Parathyroid adenoma (tissue), 2 donors: ENCODE data around the gene ASIC3.

Experiments
- H2AFZ ChIP-seq: fragments of 300-600 bp; sonication (generic); one replicate; pipeline ENCODE4 v1.7.0; 2017; ENCODE audit warnings: antibody characterized with exemption, mild to moderate bottlenecking
- H3K27ac ChIP-seq: fragments of 300-600 bp; sonication (generic); one replicate; pipeline ENCODE4 v1.7.0; 2017
- H3K27me3 ChIP-seq: fragments of 300-600 bp; sonication (generic); one replicate; pipeline ENCODE4 v1.7.0; 2017; ENCODE audit warnings: low read length; ENCODE audit not compliant: control insufficient read depth, insufficient read depth
- H3K36me3 ChIP-seq: fragments of 300-600 bp; sonication (generic); one replicate; pipeline ENCODE4 v1.7.0; 2017; ENCODE audit warnings: low read length; ENCODE audit not compliant: control insufficient read depth, insufficient read depth
- H3K4me1 ChIP-seq: fragments of 300-600 bp; sonication (generic); one replicate; pipeline ENCODE4 v1.7.0; 2017; ENCODE audit warnings: control low read depth
- H3K4me2 ChIP-seq: fragments of 300-600 bp; sonication (generic); one replicate; pipeline ENCODE4 v1.7.0; 2017; ENCODE audit warnings: low read length
- H3K4me3 ChIP-seq: fragments of 300-600 bp; sonication (generic); one replicate; pipeline ENCODE4 v1.7.0; 2017; ENCODE audit warnings: low read depth, low read length
- H3K79me2 ChIP-seq: fragments of 300-600 bp; sonication (generic); one replicate; pipeline ENCODE4 v1.7.0; 2017; ENCODE audit warnings: control low read depth
- H3K9ac ChIP-seq: fragments of 300-600 bp; sonication (generic); one replicate; pipeline ENCODE4 v1.7.0; 2017; ENCODE audit warnings: mild to moderate bottlenecking
- H3K9me3 ChIP-seq: fragments of 300-600 bp; sonication (generic); one replicate; pipeline ENCODE4 v1.7.0; 2017; ENCODE audit warnings: low read length; ENCODE audit not compliant: control insufficient read depth
- CTCF ChIP-seq: fragments of 300-600 bp; sonication (generic); IDR thresholded peaks from one replicate; pipeline ENCODE4 v1.7.0; 2017; ENCODE audit warnings: antibody characterized with exemption, mild to moderate bottlenecking
- donor health status: primary hyperparathyroidism.

The ASIC3 gene

GRCh38 chr7:151063212-151063561, 14.9 kb downstream of the ASIC3 start:
- no peak for TF ChIP-seq CTCF
- Histone ChIP-seq H3K27ac (peak overlapping the region; percentile 100), H3K9ac (peak overlapping the region; percentile 34), H3K4me3 (peak overlapping the region; percentile 44), H3K9me3 (no peaks in the 10 kb centered on the region), H2AFZ (no peak overlapping the region), H3K4me1 (peaks cover 73% of the 10 kb centered on the region), H3K79me2 (peaks cover 2% of the 10 kb centered on the region), H3K4me2 (peak overlapping the region; percentile 69), H3K36me3 (no peaks in the 10 kb centered on the region), H3K27me3 (no peaks in the 10 kb centered on the region)

GRCh38 chr7:151064454-151064853, 16.1 kb downstream of the ASIC3 start:
- H3K36me3 ChIP-seq: no peaks in the 10 kb centered on the region
- TF ChIP-seq CTCF: no peak
- H3K9me3 ChIP-seq: no peaks in the 10 kb centered on the region

GRCh38 chr7:151064993-151065392, 16.7 kb downstream of the ASIC3 start:
- TF ChIP-seq CTCF: no peak
- H3K36me3 ChIP-seq: no peaks in the 10 kb centered on the region

More at GRCh38 chr7:151064454-151064853, 16.1 kb downstream of the ASIC3 start:
- Histone ChIP-seq H3K27ac (peak overlapping the region; percentile 100), H3K9ac (no peak overlapping the region), H3K4me2 (peak overlapping the region; percentile 69), H3K79me2 (peaks cover 2% of the 10 kb centered on the region), H3K4me1 (peaks cover 64% of the 10 kb centered on the region), H3K4me3 (no peak overlapping the region), H2AFZ (no peak overlapping the region), H3K27me3 (no peaks in the 10 kb centered on the region)

GRCh38 chr7:151065516-151065915, 17.2 kb downstream of the ASIC3 start:
- Histone ChIP-seq H3K27ac (peak overlapping the region; percentile 100), H3K36me3 (no peaks in the 10 kb centered on the region), H3K27me3 (no peaks in the 10 kb centered on the region), H2AFZ (no peak overlapping the region), H3K9me3 (no peaks in the 10 kb centered on the region), H3K4me2 (peak overlapping the region; percentile 69), H3K79me2 (no peaks in the 10 kb centered on the region), H3K4me1 (peaks cover 64% of the 10 kb centered on the region), H3K9ac (peak overlapping the region; percentile 29), H3K4me3 (peak overlapping the region; percentile 33)
- TF ChIP-seq CTCF: peak; percentile 19

More at GRCh38 chr7:151064993-151065392, 16.7 kb downstream of the ASIC3 start:
- peak overlapping the region; percentile 69 for H3K4me2 ChIP-seq
- no peak overlapping the region for H2AFZ ChIP-seq
- peaks cover 64% of the 10 kb centered on the region for H3K4me1 ChIP-seq
- H3K27ac ChIP-seq: peak overlapping the region; percentile 100
- H3K27me3 ChIP-seq: no peaks in the 10 kb centered on the region
- H3K4me3 ChIP-seq: peak overlapping the region; percentile 33
- H3K9me3 ChIP-seq: no peaks in the 10 kb centered on the region
- no peak overlapping the region for H3K9ac ChIP-seq
- peaks cover 2% of the 10 kb centered on the region for H3K79me2 ChIP-seq

GRCh38 chr7:151066273-151066974, 18.1 kb downstream of the ASIC3 start:
- Histone ChIP-seq H3K4me2 (peak overlapping the region; percentile 69), H3K4me3 (peak overlapping the region; percentile 33), H3K4me1 (peaks cover 57% of the 10 kb centered on the region), H2AFZ (peak overlapping the region; percentile 7), H3K27me3 (no peaks in the 10 kb centered on the region), H3K9me3 (no peaks in the 10 kb centered on the region), H3K79me2 (peaks cover 3% of the 10 kb centered on the region), H3K9ac (no peak overlapping the region), H3K27ac (peak overlapping the region; percentile 100), H3K36me3 (no peaks in the 10 kb centered on the region)
- no peak for TF ChIP-seq CTCF
